Activated CD8-positive, alpha-beta memory T cell treated with anti-CD3 and anti-CD28 coated beads, Interleukin-2, amount 50 U/mL, for 24 hours (primary cell): ENCODE results near the gene LTBP2.
"Not testable (repeated sequence)": the region's sequence is repeated elsewhere in the genome, so short reads cannot be mapped to it uniquely, and the experiment has no call there.

Experiments used
- DNase-seq: peaks from one replicate; pipeline ENCODE4 v3.0.0-alpha.2; 2020; ENCODE audit errors: extremely low read depth

The LTBP2 gene

GRCh38 chr14:74483321-74483720 lies 128.7 kb downstream of the LTBP2 start:
- DNase-seq: no peak

DNA sequence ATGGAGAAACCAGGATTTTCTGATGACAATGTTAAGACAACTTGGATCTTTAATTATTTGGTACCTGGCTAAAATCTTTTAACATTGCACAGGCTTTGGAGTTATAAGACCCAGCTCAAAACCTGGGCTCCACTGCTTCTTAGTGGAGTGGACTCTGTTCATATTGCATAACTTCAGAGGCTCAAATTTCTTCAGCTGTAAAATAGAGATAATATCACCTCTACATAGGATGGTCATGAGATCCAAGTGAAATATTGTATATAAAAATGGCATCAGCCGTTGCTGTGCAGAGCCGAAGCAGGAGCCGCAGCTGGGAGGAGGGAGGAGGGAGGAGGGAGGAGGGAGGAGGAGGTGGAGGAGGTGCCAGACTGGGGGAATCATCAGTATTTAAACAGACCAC lies 129.5 kb downstream of the LTBP2 start:
- DNase-seq: no peak

- no peak for DNase-seq
These were observed 132.0 kb downstream of the LTBP2 start for GRCh38 chr14:74480046-74480445.

- DNase-seq: no peak
These were observed 132.9 kb downstream of the LTBP2 start for GRCh38 chr14:74478996-74479635.

DNA sequence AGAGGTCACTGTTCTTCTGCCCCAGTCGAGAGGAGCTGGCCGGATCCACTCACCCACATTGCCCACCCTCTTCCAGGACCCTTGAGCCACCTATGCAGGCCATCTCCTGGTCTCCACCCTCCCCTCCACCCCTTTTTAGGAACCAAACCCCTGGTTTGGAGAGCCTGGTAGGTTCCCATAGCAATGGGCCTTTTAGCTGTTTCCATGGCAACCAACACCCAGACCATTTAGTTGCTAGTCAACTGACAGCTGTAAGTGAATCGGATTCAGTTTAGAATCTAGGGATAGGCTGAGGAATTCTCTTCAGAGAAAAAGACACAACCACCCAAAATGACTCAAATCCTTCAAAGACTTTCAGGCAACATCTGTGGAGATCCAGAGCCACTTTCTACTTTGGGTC lies 135.4 kb downstream of the LTBP2 start:
- DNase-seq: no peak

GRCh38 chr14:74476107-74476506 lies 135.9 kb downstream of the LTBP2 start:
- DNase-seq: no peak

- no peak for DNase-seq
These were observed 136.4 kb downstream of the LTBP2 start for GRCh38 chr14:74475678-74476077.

DNA sequence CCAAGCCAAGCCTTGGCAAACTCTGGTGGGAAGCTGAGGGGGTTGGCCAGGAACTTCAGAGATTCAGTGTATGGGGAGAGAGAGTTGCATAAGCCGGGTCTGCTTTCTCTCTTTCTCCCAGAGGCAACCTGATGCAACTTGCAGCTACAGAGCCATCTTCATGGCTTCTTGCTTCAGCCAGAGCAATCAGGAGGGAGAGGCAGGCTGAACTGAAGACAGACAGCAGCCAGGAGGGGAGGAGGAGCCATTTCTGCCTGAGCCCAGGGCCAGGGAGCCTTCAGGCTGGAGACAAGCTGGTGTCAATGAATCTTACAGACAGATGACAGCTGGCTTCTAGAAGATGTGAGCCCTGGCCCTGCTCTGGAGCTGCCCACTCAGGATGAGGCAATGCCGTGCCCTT lies 137.7 kb downstream of the LTBP2 start:
- DNase-seq: no peak

GRCh38 chr14:74472601-74473000 lies 139.4 kb downstream of the LTBP2 start:
- no peak for DNase-seq

DNA sequence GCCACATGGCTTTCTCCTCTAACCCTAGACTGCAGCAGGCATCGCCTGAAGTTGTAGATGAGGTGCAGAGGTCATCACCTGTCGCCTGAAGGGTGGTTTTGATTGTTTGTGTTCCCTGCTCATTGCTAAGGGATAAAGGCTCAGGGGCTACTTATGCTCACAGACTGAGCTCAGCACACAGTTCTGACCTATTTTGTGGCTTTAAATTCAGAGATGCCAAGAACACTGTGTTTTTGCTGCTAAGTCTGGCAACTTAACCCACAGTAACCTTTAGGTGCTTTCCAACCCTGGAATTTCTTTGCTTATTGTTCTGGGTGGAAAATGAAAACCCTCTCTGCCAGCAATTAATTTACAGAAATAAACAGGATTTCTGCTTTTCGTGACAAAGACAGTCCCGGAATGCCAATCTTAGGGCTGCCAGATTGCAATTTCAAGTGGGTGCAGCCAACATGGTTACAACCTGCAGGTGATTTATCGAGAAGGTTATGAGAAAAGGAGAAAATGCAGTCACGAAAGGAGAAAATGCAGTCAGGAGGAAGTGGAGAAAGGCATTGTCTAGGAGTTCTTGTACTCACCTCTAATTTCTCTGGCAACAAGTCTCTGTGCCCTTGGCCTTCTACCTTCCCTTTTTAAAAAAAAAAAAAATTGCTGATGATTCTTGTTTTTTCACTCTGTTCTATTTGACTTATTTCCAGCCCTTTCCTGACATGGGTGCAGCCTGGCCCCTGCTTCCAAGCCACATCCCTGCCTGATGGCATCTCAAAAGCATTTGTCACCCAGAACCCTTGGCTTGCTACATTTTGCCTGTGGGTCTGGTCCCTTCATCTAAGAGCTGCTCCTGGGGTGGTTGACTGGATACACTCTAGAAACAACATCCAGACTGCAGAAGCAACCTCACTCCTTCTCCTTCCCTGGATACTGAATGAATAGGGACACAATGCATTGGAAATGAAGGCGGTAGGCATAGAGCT lies 142.2 kb downstream of the LTBP2 start:
- no peak for DNase-seq

DNA sequence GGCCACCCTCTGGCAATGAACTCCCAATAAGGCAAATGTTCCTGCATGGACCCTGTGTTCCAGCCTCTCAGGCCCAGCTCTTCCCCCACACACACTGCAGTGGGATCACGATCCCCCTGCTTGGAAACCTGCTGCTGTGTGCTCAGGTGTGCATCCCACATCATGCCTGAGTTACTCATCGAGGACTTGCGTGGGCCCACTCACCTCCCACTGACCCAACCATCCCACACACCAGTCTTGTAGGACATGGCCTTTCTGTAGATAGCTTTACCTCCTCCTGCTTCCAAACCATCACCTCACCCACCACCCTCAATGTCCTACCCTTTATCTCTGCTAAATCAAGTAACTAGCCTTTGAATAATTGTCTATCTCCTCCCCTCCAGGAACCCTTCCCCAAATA lies 143.5 kb downstream of the LTBP2 start:
- no peak for DNase-seq

- DNase-seq: no peak
These were observed 146.7 kb downstream of the LTBP2 start for GRCh38 chr14:74465335-74465734.

DNA sequence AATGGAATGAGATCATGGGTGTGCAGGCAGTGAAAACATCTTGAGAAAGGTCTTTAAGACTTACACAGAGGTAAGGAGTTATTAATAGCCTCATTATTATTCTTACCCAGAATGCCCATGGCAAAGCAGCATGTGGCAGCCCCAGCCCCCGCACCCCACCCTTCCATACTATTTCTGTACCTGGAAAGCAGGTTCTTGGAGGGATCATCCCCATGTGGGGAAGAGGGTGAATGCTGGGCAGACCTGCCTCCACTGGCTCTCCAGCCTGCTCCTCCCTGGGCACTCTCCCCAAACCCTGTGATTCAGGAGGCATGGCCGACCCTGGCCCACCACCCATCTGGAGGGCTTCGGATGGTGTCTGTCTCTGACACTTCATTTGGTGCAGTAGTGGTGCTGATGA lies 147.3 kb downstream of the LTBP2 start:
- no peak for DNase-seq

DNA sequence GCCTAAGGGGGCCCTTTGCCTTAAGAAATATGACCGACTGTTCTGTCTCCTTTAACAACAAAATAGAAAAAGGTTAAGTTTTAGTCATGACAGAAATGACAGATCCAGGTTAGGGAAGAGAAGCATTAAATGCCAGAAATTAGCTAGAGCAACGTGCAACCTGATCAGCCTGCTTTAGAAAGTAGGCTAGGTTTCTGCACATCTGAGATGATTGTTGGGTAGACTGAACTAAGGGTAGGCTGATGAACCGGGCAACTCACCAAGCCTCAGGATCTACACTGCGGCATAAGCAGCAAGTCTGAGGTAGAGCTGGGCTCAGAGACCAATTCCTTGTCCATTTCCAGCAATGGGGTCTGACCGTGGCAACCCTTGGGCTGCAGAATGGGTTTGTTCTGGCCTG lies 148.3 kb downstream of the LTBP2 start:
- DNase-seq: no peak

- DNase-seq: no peak
These were observed 149.0 kb downstream of the LTBP2 start for GRCh38 chr14:74462993-74463392.

DNA sequence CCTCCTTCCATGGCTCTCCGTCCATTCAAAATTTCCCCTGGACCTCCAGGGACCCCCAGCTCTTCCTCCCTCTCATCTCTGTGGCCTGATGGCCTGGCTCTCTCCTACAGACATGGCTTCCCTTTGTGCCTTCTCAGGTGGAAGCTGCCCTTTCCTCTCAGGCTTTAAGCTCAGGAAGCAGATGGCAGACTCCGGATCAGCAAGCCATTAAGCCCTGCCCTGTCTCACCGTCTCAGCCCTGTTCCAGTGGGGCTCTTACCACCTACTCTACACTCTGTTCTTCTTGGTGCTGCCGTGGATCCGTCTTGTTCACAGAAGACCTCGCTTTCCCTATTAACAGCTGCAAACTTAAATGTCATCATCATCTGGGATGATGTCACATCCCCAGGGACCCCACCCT lies 152.1 kb downstream of the LTBP2 start:
- DNase-seq: no peak

DNA sequence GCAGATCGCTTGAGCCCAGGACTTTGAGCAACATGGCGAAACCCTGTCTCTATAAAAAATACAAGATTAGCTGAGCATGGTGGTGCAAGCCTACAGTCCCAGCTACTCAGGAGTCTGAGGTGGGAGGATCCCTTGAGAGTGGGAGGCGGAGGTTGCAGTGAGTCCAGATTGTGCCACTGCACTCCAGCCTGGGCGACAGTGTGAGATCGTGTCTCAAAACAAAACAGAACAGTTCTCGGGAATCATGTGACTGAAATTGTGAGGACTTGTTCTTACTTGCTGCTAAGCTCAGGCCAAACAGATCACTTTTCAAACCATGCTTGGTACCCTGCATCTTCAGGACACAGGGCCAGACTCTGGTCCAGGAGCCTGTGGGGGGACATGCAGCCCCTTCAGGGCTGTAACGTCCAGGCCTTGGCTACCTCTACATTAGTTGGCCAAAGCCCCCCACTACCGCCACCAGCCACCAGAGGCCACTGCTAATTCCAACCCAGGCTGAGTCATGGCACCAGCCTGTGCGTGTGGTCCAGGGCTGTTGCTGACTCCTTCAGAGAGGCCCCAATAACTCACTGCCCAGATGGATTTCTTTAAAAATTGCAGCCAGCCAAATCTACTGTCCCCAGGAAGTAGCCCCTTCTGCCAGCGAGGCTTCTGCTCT lies 152.6 kb downstream of the LTBP2 start:
- DNase-seq: no peak

DNA sequence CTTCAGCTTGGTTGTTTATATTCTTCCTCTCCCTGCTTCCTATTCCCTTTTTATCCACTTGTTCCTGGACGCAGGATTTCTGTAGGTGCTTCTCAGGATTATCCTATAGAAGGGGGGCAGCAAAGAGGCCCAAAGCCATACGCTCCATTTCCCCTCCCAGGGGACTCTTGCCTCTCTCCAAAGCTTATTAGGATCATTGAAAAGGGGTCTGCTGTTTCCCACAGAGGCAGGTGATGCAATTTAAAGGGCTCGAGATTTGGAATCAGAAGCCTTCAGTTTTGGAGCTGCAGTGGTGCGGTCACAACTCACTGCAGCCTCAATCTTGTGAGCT lies 154.5 kb downstream of the LTBP2 start:
- no peak for DNase-seq

- DNase-seq: no peak
These were observed 155.1 kb downstream of the LTBP2 start for GRCh38 chr14:74456684-74457564.

DNA sequence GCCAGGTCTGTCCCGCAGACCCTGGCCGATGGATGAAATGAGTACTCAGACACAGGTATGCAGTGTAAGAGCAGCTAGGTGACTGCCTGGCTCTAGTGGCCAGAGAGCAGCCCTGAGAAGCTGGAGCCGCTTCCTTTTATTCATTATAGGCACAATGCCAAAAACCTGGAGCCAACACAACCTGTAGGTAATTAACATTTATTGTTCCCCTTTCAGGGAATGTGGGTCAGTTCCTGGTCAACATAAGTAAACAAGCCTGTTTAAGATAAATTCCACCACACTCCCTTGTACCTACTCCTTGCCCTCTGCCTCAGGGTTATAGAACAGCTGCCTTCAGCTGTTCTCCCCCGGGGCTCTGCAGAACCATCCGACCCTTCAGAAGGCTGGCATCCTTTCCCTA lies 157.6 kb downstream of the LTBP2 start:
- not testable (repeated sequence) for DNase-seq
